Measurements from ENCODE around the gene HOXB2.

HOXB2 gene

GRCh38 chr17:48556576-48557401 lies 11.9 kb upstream of the HOXB2 start:
- Histone ChIP-seq H3K9ac (ENCODE audit: low read depth, low read length, poor library complexity, severe bottlenecking) (peak overlapping the region; percentile 31), H3K9me3 (ENCODE audit: insufficient read depth, low read depth, low read length) (no peaks in the 10 kb centered on the region), H3K9me2 (replicated peaks; ENCODE audit: low read depth, low read length) (no peaks in the 10 kb centered on the region), H4K20me1 (ENCODE audit: insufficient read depth, low read length, poor library complexity, severe bottlenecking) (peaks cover 95% of the 10 kb centered on the region), H3K79me2 (ENCODE audit: insufficient read depth, low read length) (peaks cover 100% of the 10 kb centered on the region), H3F3A (ENCODE audit: low read depth) (no peaks in the 10 kb centered on the region), H2AFZ (ENCODE audit: low read length) (no peak overlapping the region), H3K27me3 (ENCODE audit: insufficient read depth, low read length, poor library complexity, severe bottlenecking) (no peaks in the 10 kb centered on the region), H3K4me2 (ENCODE audit: low read depth, low read length, poor library complexity, severe bottlenecking) (peak overlapping the region; percentile 30), H3K36me3 (ENCODE audit: insufficient read depth, low read length) (peaks cover 90% of the 10 kb centered on the region), H3K4me1 (ENCODE audit: insufficient read depth, low read length, poor library complexity, severe bottlenecking) (peaks cover 59% of the 10 kb centered on the region), H3K4me3 (ENCODE audit: low read length, poor library complexity, severe bottlenecking) (no peak overlapping the region)
- TF ChIP-seq, protein P1, sequence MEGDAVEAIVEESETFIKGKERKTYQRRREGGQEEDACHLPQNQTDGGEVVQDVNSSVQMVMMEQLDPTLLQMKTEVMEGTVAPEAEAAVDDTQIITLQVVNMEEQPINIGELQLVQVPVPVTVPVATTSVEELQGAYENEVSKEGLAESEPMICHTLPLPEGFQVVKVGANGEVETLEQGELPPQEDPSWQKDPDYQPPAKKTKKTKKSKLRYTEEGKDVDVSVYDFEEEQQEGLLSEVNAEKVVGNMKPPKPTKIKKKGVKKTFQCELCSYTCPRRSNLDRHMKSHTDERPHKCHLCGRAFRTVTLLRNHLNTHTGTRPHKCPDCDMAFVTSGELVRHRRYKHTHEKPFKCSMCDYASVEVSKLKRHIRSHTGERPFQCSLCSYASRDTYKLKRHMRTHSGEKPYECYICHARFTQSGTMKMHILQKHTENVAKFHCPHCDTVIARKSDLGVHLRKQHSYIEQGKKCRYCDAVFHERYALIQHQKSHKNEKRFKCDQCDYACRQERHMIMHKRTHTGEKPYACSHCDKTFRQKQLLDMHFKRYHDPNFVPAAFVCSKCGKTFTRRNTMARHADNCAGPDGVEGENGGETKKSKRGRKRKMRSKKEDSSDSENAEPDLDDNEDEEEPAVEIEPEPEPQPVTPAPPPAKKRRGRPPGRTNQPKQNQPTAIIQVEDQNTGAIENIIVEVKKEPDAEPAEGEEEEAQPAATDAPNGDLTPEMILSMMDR (conservative IDR thresholded peaks at IDR 0.05; ENCODE audit: low read length): no peak
- TF ChIP-seq EZH2phosphoT487 (IDR thresholded peaks at IDR 0.05; ENCODE audit: borderline replicate concordance): no peak

DNA sequence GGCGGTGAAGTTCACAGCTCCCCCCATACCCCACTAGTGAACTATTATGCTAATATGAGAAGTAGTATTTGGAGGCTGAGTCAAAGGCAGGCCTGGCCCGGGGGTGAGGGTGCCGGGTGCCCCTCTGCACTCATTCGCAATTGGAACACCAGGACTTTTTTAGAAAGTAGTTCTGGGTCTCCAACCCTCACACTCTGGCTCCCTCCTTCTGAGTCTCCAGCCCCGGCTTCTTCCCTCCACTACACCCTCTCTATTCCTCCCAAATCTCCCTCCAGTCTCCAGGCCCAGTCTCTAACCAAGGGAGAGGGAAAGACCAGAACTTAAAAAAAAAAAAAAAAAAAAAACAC lies 11.3 kb upstream of the HOXB2 start:
- H3K9me2 ChIP-seq (replicated peaks; ENCODE audit: low read depth, low read length): no peaks in the 10 kb centered on the region
- TF ChIP-seq, protein P1 (conservative IDR thresholded peaks at IDR 0.05; ENCODE audit: low read length): no peak
- TF ChIP-seq EZH2phosphoT487 (IDR thresholded peaks at IDR 0.05; ENCODE audit: borderline replicate concordance): no peak
- H2AFZ ChIP-seq (ENCODE audit: low read length): no peak overlapping the region
- H3K9me3 ChIP-seq (ENCODE audit: insufficient read depth, low read depth, low read length): no peaks in the 10 kb centered on the region
- peaks cover 53% of the 10 kb centered on the region for H3K4me1 ChIP-seq (ENCODE audit: insufficient read depth, low read length, poor library complexity, severe bottlenecking)
- H3K79me2 ChIP-seq (ENCODE audit: insufficient read depth, low read length): peaks cover 100% of the 10 kb centered on the region
- peak overlapping the region; percentile 30 for H3K4me2 ChIP-seq (ENCODE audit: low read depth, low read length, poor library complexity, severe bottlenecking)
- no peak overlapping the region for H3K9ac ChIP-seq (ENCODE audit: low read depth, low read length, poor library complexity, severe bottlenecking)
- H3K4me3 ChIP-seq (ENCODE audit: low read length, poor library complexity, severe bottlenecking): no peak overlapping the region
- H3K27me3 ChIP-seq (ENCODE audit: insufficient read depth, low read length, poor library complexity, severe bottlenecking): no peaks in the 10 kb centered on the region
- H3F3A ChIP-seq (ENCODE audit: low read depth): no peaks in the 10 kb centered on the region
- peaks cover 89% of the 10 kb centered on the region for H3K36me3 ChIP-seq (ENCODE audit: insufficient read depth, low read length)
- H4K20me1 ChIP-seq (ENCODE audit: insufficient read depth, low read length, poor library complexity, severe bottlenecking): peaks cover 96% of the 10 kb centered on the region

DNA sequence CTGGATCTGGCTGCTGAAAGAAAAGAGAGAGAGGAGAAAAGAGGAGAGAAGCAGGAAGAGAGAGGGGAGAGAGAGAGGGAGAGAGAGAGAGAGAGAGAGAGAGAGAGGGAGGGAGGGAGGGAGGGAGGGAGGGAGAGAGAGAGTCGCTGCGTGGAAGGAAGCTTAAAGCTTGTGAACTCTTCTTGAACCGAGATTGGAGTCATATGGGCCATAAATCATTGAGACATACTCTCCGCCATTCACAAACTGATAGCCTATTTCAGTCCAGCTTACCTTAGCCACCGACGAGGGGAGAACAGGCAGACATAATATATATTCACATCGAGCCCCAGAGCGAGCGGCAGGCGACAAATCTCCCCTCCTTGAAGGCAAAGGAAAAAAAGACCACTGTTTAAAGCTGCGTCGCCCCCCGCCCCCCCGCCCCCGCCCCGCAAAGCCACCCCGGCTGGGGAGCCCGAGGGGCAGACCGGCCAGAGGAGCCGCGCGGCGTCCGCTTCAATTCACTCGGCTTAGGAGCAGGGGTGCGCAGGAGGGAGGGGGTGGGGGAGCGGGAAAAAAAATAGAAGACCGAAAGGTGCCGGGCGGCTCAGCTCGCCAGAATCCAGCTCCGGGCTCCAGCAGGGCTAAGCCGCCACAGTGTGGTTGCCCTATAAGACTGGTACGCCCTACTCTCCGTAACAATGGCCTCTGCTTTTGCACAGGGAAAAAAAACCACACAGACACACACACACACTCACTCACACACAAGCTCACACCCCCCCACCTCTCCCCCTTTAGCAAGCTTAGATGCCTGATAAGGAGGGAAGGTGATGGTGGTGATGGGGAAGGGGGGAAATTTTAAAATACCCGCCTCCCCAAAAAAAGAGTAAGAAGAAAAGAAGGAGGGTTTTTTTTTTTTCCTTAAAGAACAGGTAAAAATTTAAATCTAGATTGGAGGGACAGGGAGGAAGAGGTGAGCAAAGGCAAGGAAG lies 10.6 kb upstream of the HOXB2 start:
- no peaks in the 10 kb centered on the region for H3F3A ChIP-seq (ENCODE audit: low read depth)
- TF ChIP-seq EZH2phosphoT487 (IDR thresholded peaks at IDR 0.05; ENCODE audit: borderline replicate concordance): no peak
- TF ChIP-seq, protein P1 (conservative IDR thresholded peaks at IDR 0.05; ENCODE audit: low read length): no peak
- no peak overlapping the region for H3K9ac ChIP-seq (ENCODE audit: low read depth, low read length, poor library complexity, severe bottlenecking)
- peaks cover 89% of the 10 kb centered on the region for H3K36me3 ChIP-seq (ENCODE audit: insufficient read depth, low read length)
- peaks cover 100% of the 10 kb centered on the region for H3K79me2 ChIP-seq (ENCODE audit: insufficient read depth, low read length)
- no peak overlapping the region for H3K4me3 ChIP-seq (ENCODE audit: low read length, poor library complexity, severe bottlenecking)
- peak overlapping the region; percentile 30 for H3K4me2 ChIP-seq (ENCODE audit: low read depth, low read length, poor library complexity, severe bottlenecking)
- H2AFZ ChIP-seq (ENCODE audit: low read length): no peak overlapping the region
- H3K9me2 ChIP-seq (replicated peaks; ENCODE audit: low read depth, low read length): no peaks in the 10 kb centered on the region
- H3K4me1 ChIP-seq (ENCODE audit: insufficient read depth, low read length, poor library complexity, severe bottlenecking): peaks cover 47% of the 10 kb centered on the region
- peaks cover 91% of the 10 kb centered on the region for H4K20me1 ChIP-seq (ENCODE audit: insufficient read depth, low read length, poor library complexity, severe bottlenecking)
- no peaks in the 10 kb centered on the region for H3K9me3 ChIP-seq (ENCODE audit: insufficient read depth, low read depth, low read length)
- no peaks in the 10 kb centered on the region for H3K27me3 ChIP-seq (ENCODE audit: insufficient read depth, low read length, poor library complexity, severe bottlenecking)
